Tibial nerve (tissue), 4 donors: ENCODE measurements around the gene CYTH1.

Experiments used
- CTCF ChIP-seq, 5 experiments: fragments of 200-600 bp in 3 of 5; fragments of 450-650 bp in 2 of 5; sonication (generic) in 3 of 5; IDR thresholded peaks; one replicate each; pipeline ENCODE4 v1.5.1; 2016 to 2019; ENCODE audit warnings: antibody characterized with exemption in 5 of 5, mild to moderate bottlenecking in 3 of 5, moderate library complexity in 2 of 5
- EP300 ChIP-seq, 2 donors: sonication (generic); formaldehyde crosslinking; IDR thresholded peaks; one replicate each; pipeline ENCODE4 v1.6.1; 2017; ENCODE audit warnings: antibody characterized with exemption in 2 of 2, mild to moderate bottlenecking in 1 of 2
- POLR2A ChIP-seq, 2 donors: fragments of 450-650 bp; IDR thresholded peaks; one replicate each; pipeline ENCODE4 v1.6.1; 2017; ENCODE audit warnings: antibody characterized with exemption in 2 of 2, mild to moderate bottlenecking in 2 of 2, moderate library complexity in 2 of 2

GRCh38 chr17:78802008-78802407, 19.9 kb upstream of the CYTH1 start:
- TF ChIP-seq POLR2A (IDR thresholded peaks at IDR 0.05): no peak
- no peak for TF ChIP-seq CTCF (IDR thresholded peaks at IDR 0.05)
- TF ChIP-seq EP300 (IDR thresholded peaks at IDR 0.05): no peak
